HT1080 (cell line): ENCODE data around the gene PSMF1. TPM values are rescaled to one million over a fixed set of nuclear protein-coding genes. Genes with fewer than 3 reads are reported as not detected.
"Not testable (repeated sequence)": the region's sequence is repeated elsewhere in the genome, so short reads cannot be mapped to it uniquely, and the experiment has no call there.

Experiments
- DNase-seq: peaks from one replicate; pipeline ENCODE4 v3.0.0-alpha.2; 2015; ENCODE audit warnings: low read depth
- total RNA-seq: library from RNA; depleted of rRNA; stranded (reverse); fragments of >200 nt; shearing (Covaris generic); gene quantifications from 2 replicates; pipeline ENCODE4 v1.2.3, GENCODE V29; 2014; rRNA removed

Gene PSMF1
- total RNA-seq, 1 experiment from 2014 or later, result 75.2 TPM

GRCh38 chr20:1212023-1212422 lies 93.6 kb downstream of the PSMF1 start:
- DNase-seq, result no peak

DNA sequence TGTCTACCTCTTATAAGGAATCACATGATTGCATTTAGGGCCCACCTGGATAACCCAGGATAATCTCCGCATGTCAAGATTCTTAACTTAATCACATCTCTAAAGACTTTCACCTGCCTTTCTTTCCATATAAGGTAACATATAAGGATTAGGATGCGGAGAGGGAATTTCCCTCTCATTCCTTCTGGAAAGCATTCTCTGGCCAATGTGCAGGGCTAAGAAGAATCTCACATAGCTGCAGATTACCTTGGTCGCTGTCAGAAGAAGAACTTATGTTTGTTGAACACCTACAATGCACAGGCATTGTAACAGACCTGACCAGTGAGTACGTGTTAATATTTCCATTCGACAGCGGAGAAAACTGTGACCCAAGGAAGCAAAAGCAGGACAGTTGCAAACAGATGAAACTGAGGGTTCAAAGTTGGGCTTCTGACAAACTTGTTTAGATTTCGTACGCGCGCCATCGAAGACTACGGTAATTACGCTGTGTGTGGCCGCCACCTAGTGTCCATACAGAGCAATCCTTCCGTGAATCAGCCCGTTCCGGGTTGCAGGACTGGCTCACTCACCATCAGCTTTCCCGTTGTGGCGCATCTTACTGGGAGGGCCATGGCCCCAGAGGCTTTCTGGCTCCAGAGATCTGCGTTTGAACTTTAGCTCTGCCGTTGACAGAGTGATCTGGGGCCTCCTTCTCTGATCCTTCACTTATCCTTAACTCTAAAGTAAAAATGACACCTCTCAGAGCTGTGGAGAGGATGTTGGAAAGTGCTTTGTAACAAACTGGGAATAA lies 94.4 kb downstream of the PSMF1 start:
- peak; percentile 58 for DNase-seq

DNA sequence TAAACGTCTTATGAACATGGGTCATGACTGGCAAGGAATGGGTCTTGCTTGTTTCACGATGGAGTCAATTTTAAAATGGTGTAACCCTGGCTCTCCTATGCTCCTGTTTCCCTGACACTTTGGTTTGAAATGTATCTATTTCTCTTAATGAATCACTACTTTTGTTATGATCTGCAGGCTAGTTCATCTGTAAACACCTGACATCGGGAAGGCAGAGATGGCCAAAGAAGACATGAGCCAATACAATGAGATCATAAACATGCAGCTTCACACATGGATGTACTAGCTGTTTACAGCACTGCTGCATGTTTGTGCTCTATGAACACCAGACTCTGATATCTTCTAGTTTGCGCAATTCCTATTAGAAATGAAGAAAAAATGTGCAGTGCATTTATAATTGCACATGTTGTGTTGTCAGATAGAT lies 96.4 kb downstream of the PSMF1 start:
- DNase-seq, result no peak

- no peak for DNase-seq
Measured at GRCh38 chr20:1215386-1216170, 97.2 kb downstream of the PSMF1 start.

GRCh38 chr20:1216527-1217427 lies 98.4 kb downstream of the PSMF1 start:
- not testable (repeated sequence) for DNase-seq

Other genes starting within 250 kb of the PSMF1 start
- gene ANGPT4, start 202.3 kb upstream of the PSMF1 start, total RNA-seq, result 0.02 TPM in 1 of 2 replicates, not detected in the other
- 0.30 and 0.32 TPM in 2 replicates for gene RSPO4, start 116.3 kb upstream of the PSMF1 start, total RNA-seq
- gene TMEM74B, start 66.4 kb downstream of the PSMF1 start, total RNA-seq, result 0.29 and 0.50 TPM in 2 replicates
- gene C20orf202, start 84.9 kb downstream of the PSMF1 start, total RNA-seq, result not detected in 2 replicates
- gene RAD21L1, start 107.4 kb downstream of the PSMF1 start, total RNA-seq, result 0.17 and 0.59 TPM in 2 replicates
- 7.3 and 7.8 TPM in 2 replicates for gene SNPH, start 147.7 kb downstream of the PSMF1 start, total RNA-seq
- 0.67 and 1.1 TPM in 2 replicates for gene SDCBP2, start 210.5 kb downstream of the PSMF1 start, total RNA-seq